GM12878 (cell line): ENCODE results near the gene CHN2. TPM values are rescaled to one million over a fixed set of nuclear protein-coding genes. Genes with fewer than 3 reads are reported as not detected.

ENCODE experiments used
- ATAC-seq: fragments of 200-7000 bp; cut with Tn5 transposase; 3 replicates; pipeline ENCODE4 v1.9.1; 2020; ENCODE audit warnings: mild to moderate bottlenecking, moderate library complexity
- BruUV-seq: library from RNA; stranded (reverse); fragments of 400-500 nt; replicated peaks from 2 replicates; lab custom pipeline; 2021; lab: Mats Ljungman, UMichigan
- CTCF ChIA-PET: fragments of 300-600 bp; sonication (Branson Sonifier 250); formaldehyde crosslinking; extraction: SDS; loops from one replicate; lab custom pipeline; 2021; ENCODE audit warnings: inconsistent platforms; lab: Yijun Ruan, JAX
- POLR2A ChIA-PET: fragments of 350-600 bp; formaldehyde crosslinking; extraction: SDS; loops from one replicate; lab custom pipeline; 2021; ENCODE audit warnings: inconsistent platforms; lab: Charles Lee
- RAD21 ChIA-PET: fragments of 300-600 bp; sonication (Branson Sonifier 250); formaldehyde crosslinking; loops from one replicate; lab custom pipeline; 2023; ENCODE audit warnings: antibody characterized with exemption; ENCODE audit not compliant: unreplicated experiment; lab: Charles Lee
- SMC1A ChIA-PET: fragments of 300-600 bp; sonication (Branson Sonifier 250); formaldehyde crosslinking; loops from one replicate; lab custom pipeline; 2023; ENCODE audit not compliant: unreplicated experiment, uncharacterized antibody; lab: Charles Lee
- DNase-seq: peaks from one replicate; pipeline ENCODE4 v3.0.0-alpha.2; 2011; ENCODE audit warnings: low read depth, low spot score
- FAIRE-seq: peaks from 3 replicates; lab custom pipeline; 2011; peaks lifted over from hg19 to GRCh38; lab: Jason Lieb, UNC
- H2AFZ ChIP-seq: 2 replicates; pipeline ENCODE4 v1.6.0; 2011; ENCODE audit warnings: low read depth, low read length, control low read depth; ENCODE audit not compliant: control insufficient read depth
- H3K27ac ChIP-seq: 2 replicates; pipeline ENCODE4 v1.5.1; 2011; ENCODE audit warnings: control low read depth; ENCODE audit not compliant: control insufficient read depth, insufficient read depth
- H3K27me3 ChIP-seq, 2 experiments: replicated peaks in 1 of 2; 2 replicates each; pipeline versions ENCODE4 v1.6.0 to v1.6.1; 2011; ENCODE audit warnings: low read length in 1 of 2; ENCODE audit not compliant: control insufficient read depth in 2 of 2, insufficient read depth in 2 of 2
- H3K36me3 ChIP-seq, 2 experiments: 2 replicates each; pipeline ENCODE4 v1.5.1; 2011; ENCODE audit warnings: low read length in 1 of 2; ENCODE audit not compliant: control insufficient read depth in 2 of 2, insufficient read depth in 2 of 2
- H3K4me1 ChIP-seq: 2 replicates; pipeline ENCODE4 v1.6.1; 2011; ENCODE audit warnings: mild to moderate bottlenecking, low read length, moderate library complexity, mixed read lengths; ENCODE audit not compliant: control insufficient read depth, insufficient read depth
- H3K4me2 ChIP-seq: 2 replicates; pipeline ENCODE4 v1.6.0; 2011; ENCODE audit warnings: control low read depth; ENCODE audit not compliant: control insufficient read depth, insufficient read depth
- H3K4me3 ChIP-seq: fragments of 200-600 bp; sonication (generic); 2 replicates; pipeline ENCODE4 v1.5.1; 2016
- H3K79me2 ChIP-seq: 2 replicates; pipeline ENCODE4 v1.6.0; 2011; ENCODE audit warnings: low read length; ENCODE audit not compliant: control insufficient read depth, insufficient read depth
- H3K9ac ChIP-seq: 2 replicates; pipeline ENCODE4 v1.8.0; 2011; ENCODE audit warnings: low read length, control low read depth, mixed read lengths; ENCODE audit not compliant: control insufficient read depth, insufficient read depth
- H3K9me3 ChIP-seq: replicated peaks from 3 replicates; pipeline ENCODE4 v1.5.1; 2011; ENCODE audit warnings: mild to moderate bottlenecking, low read length; ENCODE audit not compliant: control insufficient read depth, insufficient read depth
- H4K20me1 ChIP-seq: 2 replicates; pipeline ENCODE4 v1.6.0; 2011; ENCODE audit not compliant: control insufficient read depth, insufficient read depth
- BACH1 ChIP-seq: fragments of 450-650 bp; IDR thresholded peaks from 2 replicates; pipeline ENCODE4 v1.6.1; 2017; ENCODE audit warnings: mild to moderate bottlenecking, borderline replicate concordance
- CHD4 ChIP-seq: fragments of 200-600 bp; sonication (generic); IDR thresholded peaks from 2 replicates; pipeline ENCODE4 v1.6.1; 2016; ENCODE audit warnings: mild to moderate bottlenecking
- CREB1 ChIP-seq: IDR thresholded peaks from 2 replicates; pipeline ENCODE4 v1.6.1; 2012; ENCODE audit warnings: low read depth, mild to moderate bottlenecking, inconsistent platforms
- ETV6 ChIP-seq, 2 experiments: fragments of 450-650 bp in 1 of 2; IDR thresholded peaks in 1 of 2; conservative IDR thresholded peaks in 1 of 2; 2 replicates each; pipeline ENCODE4 v1.6.1; 2014; ENCODE audit warnings: antibody characterized with exemption in 1 of 2, borderline replicate concordance in 1 of 2, low read depth in 1 of 2, mild to moderate bottlenecking in 1 of 2, moderate library complexity in 1 of 2
- FOXM1 ChIP-seq: IDR thresholded peaks from 2 replicates; pipeline ENCODE4 v1.6.1; 2012; ENCODE audit warnings: low read depth, mild to moderate bottlenecking, inconsistent platforms, low read length, moderate library complexity
- HDAC6 ChIP-seq: fragments of 200-600 bp; sonication (generic); IDR thresholded peaks from one replicate; pipeline ENCODE4 v1.8.0; 2017; ENCODE audit warnings: antibody characterized with exemption; ENCODE audit not compliant: unreplicated experiment
- JUND ChIP-seq: IDR thresholded peaks from 2 replicates; pipeline ENCODE4 v1.6.1; 2012; ENCODE audit warnings: low read depth, mild to moderate bottlenecking, low read length, improper control_type of control experiment, moderate library complexity
- NBN ChIP-seq: fragments of 450-650 bp; IDR thresholded peaks from 2 replicates; pipeline ENCODE4 v1.6.1; 2016
- NR2C1 ChIP-seq: fragments of 450-650 bp; IDR thresholded peaks from 2 replicates; pipeline ENCODE4 v1.6.1; 2017; ENCODE audit warnings: antibody characterized with exemption, mild to moderate bottlenecking, moderate library complexity
- SP1 ChIP-seq: IDR thresholded peaks from one replicate; pipeline ENCODE4 v1.6.1; 2011; ENCODE audit warnings: low read depth, low read length
- SREBF1 ChIP-seq: IDR thresholded peaks from 2 replicates; pipeline ENCODE4 v1.6.1; 2012; ENCODE audit warnings: mild to moderate bottlenecking, low read length
- STAT1 ChIP-seq: fragments of 450-650 bp; conservative IDR thresholded peaks from 2 replicates; pipeline ENCODE4 v1.6.1; 2014; ENCODE audit warnings: antibody characterized with exemption, mild to moderate bottlenecking
- STAT3 ChIP-seq: IDR thresholded peaks from 2 replicates; pipeline ENCODE4 v1.6.1; 2011; ENCODE audit warnings: low read depth, low read length, improper control_type of control experiment
- TCF12 ChIP-seq: IDR thresholded peaks from 2 replicates; pipeline ENCODE4 v1.6.1; 2011; ENCODE audit warnings: low read depth, mild to moderate bottlenecking, low read length
- ZNF207 ChIP-seq: fragments of 450-650 bp; IDR thresholded peaks from 2 replicates; pipeline ENCODE4 v1.6.1; 2014; ENCODE audit warnings: antibody characterized with exemption, mild to moderate bottlenecking, borderline replicate concordance
- ZNF24 ChIP-seq: fragments of 450-650 bp; IDR thresholded peaks from 2 replicates; pipeline ENCODE4 v1.6.1; 2017; ENCODE audit warnings: antibody characterized with exemption, mild to moderate bottlenecking
- WGBS: methylation state at CpG from one replicate; pipeline ENCODE4 v1.1.6; 2016; ENCODE audit warnings: low lambda C conversion rate; ENCODE audit not compliant: insufficient replicate concordance, insufficient coverage; ENCODE audit errors: missing lambda C conversion rate; 5-methylcytosine and 5-hydroxymethylcytosine counted together
- in situ Hi-C: fragments of 300-500 bp; cut with MboI; formaldehyde crosslinking; loops from 9 replicates; pipeline ENCODE4 v1.14.3; 2018; ENCODE audit warnings: mixed read lengths
- intact Hi-C: fragments of 100-400 bp; cut with micrococcal nuclease; formaldehyde crosslinking; loops from one replicate; pipeline ENCODE4 v1.14.2; 2022; ENCODE audit not compliant: unreplicated experiment
- polyA plus RNA-seq, 11 experiments: library from polyadenylated mRNA; depleted of rRNA in 4 of 11; unstranded in 6 of 11; stranded (reverse) in 5 of 11; fragments of >200 nt; fragmentation: Nextera tagmentation in 4 of 11; fragmentation: Illumina TruSeq in 1 of 11; extraction: Ambion mirVana in 4 of 11; extraction: Trizol in 1 of 11; gene quantifications; 1 replicate in 1 of 11; 2 replicates in 10 of 11; pipeline versions ENCODE4 v1.2.1 to v1.2.3, GENCODE V29; 2011 to 2016; ENCODE audit warnings: inconsistent platforms in 2 of 11, missing spikeins in 2 of 11, low read depth in 1 of 11
- total RNA-seq, 4 experiments: library from RNA; depleted of rRNA in 3 of 4; stranded (reverse); fragments of >200 nt in 3 of 4; fragmentation: Illumina TruSeq in 1 of 4; extraction: Trizol in 1 of 4; gene quantifications; 2 replicates each; pipeline versions ENCODE4 v1.2.1 to v1.2.3, GENCODE V29; 2013 to 2021
- TF ChIP-seq, protein P1 (sequence below): fragments of 450-650 bp; IDR thresholded peaks from 2 replicates; pipeline ENCODE4 v1.6.1; 2014; ENCODE audit warnings: mild to moderate bottlenecking
- TF ChIP-seq, protein P2 (sequence below): fragments of 450-650 bp; formaldehyde crosslinking; IDR thresholded peaks from 2 replicates; pipeline ENCODE4 v1.4.0; 2020; ENCODE audit warnings: mild to moderate bottlenecking, moderate library complexity
- TF ChIP-seq, protein P3 (sequence below): fragments of 450-650 bp; conservative IDR thresholded peaks from 2 replicates; pipeline ENCODE4 v1.6.1; 2017; ENCODE audit warnings: mild to moderate bottlenecking, moderate library complexity

Gene CHN2
- total and polyA plus RNA-seq, 10 of the 15 experiments (the other 5 are each of a cell fraction or from before 2014, with no cell fraction given) = 0.11 to 3.8 (median 0.37) TPM; not detected in 2

DNA sequence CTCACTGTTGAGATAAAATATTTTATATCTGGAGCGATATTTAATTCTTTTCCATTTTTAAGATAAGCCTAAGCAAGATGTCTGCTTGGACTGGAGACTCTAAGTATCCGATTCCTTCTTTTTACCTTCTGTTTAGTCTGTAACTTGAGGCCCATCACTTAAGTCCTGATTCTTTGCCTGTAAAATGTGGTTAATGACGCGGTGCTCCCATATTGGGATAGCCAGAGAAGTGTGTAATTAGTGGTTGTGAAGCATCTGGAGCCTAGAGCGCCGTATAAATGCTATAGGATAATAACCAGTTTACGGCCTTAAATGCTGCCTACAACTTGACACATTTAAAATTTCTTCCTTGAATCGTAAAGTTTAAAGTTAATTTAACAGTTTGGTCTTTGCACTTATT, 132.9 kb downstream of the CHN2 start:
- H3K9ac ChIP-seq = no peak overlapping the region
- ATAC-seq (no peak), DNase-seq (no peak), FAIRE-seq (no peak)
- in situ Hi-C loops (no loop called here), intact Hi-C loops (no loop called here)
- H3K9me3 ChIP-seq = no peaks in the 10 kb centered on the region; the same call in 2 of the 3 replicates
- POLR2A ChIA-PET = no interaction called here
- H2AFZ ChIP-seq = no peak overlapping the region
- H3K27ac ChIP-seq = no peak overlapping the region
- BruUV-seq = no TSS peak
- no peak overlapping the region for H3K4me3 ChIP-seq
- H3K79me2 ChIP-seq = no peaks in the 10 kb centered on the region
- no peak for TF ChIP-seq HDAC6
- TF ChIP-seq, protein P1, sequence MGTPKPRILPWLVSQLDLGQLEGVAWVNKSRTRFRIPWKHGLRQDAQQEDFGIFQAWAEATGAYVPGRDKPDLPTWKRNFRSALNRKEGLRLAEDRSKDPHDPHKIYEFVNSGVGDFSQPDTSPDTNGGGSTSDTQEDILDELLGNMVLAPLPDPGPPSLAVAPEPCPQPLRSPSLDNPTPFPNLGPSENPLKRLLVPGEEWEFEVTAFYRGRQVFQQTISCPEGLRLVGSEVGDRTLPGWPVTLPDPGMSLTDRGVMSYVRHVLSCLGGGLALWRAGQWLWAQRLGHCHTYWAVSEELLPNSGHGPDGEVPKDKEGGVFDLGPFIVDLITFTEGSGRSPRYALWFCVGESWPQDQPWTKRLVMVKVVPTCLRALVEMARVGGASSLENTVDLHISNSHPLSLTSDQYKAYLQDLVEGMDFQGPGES = no peak
- TF ChIP-seq JUND = no peak
- no peak for TF ChIP-seq BACH1
- no peak for TF ChIP-seq FOXM1
- TF ChIP-seq SREBF1 = no peak
- no peak for TF ChIP-seq ETV6 (conservative IDR thresholded peaks at IDR 0.05 in 1 of 2, IDR thresholded peaks at IDR 0.05 in 1 of 2; ENCODE audit: borderline replicate concordance in 1 of 2, low read depth in 1 of 2)
- no peak for TF ChIP-seq CHD4
- TF ChIP-seq STAT3 = no peak
- TF ChIP-seq, protein P2, sequence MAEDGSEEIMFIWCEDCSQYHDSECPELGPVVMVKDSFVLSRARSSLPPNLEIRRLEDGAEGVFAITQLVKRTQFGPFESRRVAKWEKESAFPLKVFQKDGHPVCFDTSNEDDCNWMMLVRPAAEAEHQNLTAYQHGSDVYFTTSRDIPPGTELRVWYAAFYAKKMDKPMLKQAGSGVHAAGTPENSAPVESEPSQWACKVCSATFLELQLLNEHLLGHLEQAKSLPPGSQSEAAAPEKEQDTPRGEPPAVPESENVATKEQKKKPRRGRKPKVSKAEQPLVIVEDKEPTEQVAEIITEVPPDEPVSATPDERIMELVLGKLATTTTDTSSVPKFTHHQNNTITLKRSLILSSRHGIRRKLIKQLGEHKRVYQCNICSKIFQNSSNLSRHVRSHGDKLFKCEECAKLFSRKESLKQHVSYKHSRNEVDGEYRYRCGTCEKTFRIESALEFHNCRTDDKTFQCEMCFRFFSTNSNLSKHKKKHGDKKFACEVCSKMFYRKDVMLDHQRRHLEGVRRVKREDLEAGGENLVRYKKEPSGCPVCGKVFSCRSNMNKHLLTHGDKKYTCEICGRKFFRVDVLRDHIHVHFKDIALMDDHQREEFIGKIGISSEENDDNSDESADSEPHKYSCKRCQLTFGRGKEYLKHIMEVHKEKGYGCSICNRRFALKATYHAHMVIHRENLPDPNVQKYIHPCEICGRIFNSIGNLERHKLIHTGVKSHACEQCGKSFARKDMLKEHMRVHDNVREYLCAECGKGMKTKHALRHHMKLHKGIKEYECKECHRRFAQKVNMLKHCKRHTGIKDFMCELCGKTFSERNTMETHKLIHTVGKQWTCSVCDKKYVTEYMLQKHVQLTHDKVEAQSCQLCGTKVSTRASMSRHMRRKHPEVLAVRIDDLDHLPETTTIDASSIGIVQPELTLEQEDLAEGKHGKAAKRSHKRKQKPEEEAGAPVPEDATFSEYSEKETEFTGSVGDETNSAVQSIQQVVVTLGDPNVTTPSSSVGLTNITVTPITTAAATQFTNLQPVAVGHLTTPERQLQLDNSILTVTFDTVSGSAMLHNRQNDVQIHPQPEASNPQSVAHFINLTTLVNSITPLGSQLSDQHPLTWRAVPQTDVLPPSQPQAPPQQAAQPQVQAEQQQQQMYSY (CRISPR knock-in tag) = no peak
- no peak for TF ChIP-seq TCF12
- TF ChIP-seq NBN = no peak
- TF ChIP-seq STAT1 = no peak
- TF ChIP-seq, protein P3, sequence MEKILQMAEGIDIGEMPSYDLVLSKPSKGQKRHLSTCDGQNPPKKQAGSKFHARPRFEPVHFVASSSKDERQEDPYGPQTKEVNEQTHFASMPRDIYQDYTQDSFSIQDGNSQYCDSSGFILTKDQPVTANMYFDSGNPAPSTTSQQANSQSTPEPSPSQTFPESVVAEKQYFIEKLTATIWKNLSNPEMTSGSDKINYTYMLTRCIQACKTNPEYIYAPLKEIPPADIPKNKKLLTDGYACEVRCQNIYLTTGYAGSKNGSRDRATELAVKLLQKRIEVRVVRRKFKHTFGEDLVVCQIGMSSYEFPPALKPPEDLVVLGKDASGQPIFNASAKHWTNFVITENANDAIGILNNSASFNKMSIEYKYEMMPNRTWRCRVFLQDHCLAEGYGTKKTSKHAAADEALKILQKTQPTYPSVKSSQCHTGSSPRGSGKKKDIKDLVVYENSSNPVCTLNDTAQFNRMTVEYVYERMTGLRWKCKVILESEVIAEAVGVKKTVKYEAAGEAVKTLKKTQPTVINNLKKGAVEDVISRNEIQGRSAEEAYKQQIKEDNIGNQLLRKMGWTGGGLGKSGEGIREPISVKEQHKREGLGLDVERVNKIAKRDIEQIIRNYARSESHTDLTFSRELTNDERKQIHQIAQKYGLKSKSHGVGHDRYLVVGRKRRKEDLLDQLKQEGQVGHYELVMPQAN = no peak
- no peak for TF ChIP-seq SP1
- TF ChIP-seq NR2C1 = no peak
- no peak for TF ChIP-seq CREB1
- TF ChIP-seq ZNF24 = no peak
- no peak for TF ChIP-seq ZNF207
- CTCF ChIA-PET = interaction anchor here (1.5 to 1.6 kb wide), 2 partner anchors 12 to 32 kb away, joined by 3 to 4 read pairs; no protein-coding TSS in a partner anchor
- no peak overlapping the region for H3K4me2 ChIP-seq
- no peaks in the 10 kb centered on the region for H3K4me1 ChIP-seq
- 59% methylated on average over 8 of the region's 8 CpGs for WGBS
- H4K20me1 ChIP-seq = no peaks in the 10 kb centered on the region
- SMC1A ChIA-PET = interaction anchor here (1.3 kb wide), 1 partner anchor 91 kb away, joined by 3 read pairs; no protein-coding TSS in a partner anchor
- no peaks in the 10 kb centered on the region for H3K36me3 ChIP-seq
- no peaks in the 10 kb centered on the region for H3K27me3 ChIP-seq
- RAD21 ChIA-PET = no interaction called here
